ENCODE data around the gene PARVG.

Gene PARVG

DNA sequence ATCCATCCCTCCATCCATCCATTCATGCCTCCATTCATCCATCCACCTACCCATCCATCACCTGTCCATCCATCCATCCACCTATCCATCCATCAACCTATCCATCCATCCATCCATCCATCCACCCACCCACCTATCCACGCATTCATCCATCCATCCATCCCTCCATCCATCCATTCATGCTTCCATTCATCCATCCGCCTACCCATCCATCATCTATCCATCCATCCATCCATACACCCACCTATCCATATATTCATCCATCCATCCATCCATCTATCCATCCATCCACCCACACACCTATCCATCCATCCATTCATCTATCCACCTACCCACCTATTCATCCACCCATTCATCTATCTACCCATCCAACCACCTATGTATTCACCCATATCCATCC lies 13.8 kb downstream of the PARVG start:
- TF ChIP-seq, protein P1, sequence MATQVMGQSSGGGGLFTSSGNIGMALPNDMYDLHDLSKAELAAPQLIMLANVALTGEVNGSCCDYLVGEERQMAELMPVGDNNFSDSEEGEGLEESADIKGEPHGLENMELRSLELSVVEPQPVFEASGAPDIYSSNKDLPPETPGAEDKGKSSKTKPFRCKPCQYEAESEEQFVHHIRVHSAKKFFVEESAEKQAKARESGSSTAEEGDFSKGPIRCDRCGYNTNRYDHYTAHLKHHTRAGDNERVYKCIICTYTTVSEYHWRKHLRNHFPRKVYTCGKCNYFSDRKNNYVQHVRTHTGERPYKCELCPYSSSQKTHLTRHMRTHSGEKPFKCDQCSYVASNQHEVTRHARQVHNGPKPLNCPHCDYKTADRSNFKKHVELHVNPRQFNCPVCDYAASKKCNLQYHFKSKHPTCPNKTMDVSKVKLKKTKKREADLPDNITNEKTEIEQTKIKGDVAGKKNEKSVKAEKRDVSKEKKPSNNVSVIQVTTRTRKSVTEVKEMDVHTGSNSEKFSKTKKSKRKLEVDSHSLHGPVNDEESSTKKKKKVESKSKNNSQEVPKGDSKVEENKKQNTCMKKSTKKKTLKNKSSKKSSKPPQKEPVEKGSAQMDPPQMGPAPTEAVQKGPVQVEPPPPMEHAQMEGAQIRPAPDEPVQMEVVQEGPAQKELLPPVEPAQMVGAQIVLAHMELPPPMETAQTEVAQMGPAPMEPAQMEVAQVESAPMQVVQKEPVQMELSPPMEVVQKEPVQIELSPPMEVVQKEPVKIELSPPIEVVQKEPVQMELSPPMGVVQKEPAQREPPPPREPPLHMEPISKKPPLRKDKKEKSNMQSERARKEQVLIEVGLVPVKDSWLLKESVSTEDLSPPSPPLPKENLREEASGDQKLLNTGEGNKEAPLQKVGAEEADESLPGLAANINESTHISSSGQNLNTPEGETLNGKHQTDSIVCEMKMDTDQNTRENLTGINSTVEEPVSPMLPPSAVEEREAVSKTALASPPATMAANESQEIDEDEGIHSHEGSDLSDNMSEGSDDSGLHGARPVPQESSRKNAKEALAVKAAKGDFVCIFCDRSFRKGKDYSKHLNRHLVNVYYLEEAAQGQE (IDR thresholded peaks at IDR 0.05; ENCODE audit: insufficient read depth in 1 of 2, low read depth in 2 of 2, low read length in 2 of 2) = no peak
- TF ChIP-seq POLR2AphosphoS5 (IDR thresholded peaks at IDR 0.05; ENCODE audit: low read depth, low read length) = no peak
- TF ChIP-seq SIN3A (IDR thresholded peaks at IDR 0.05; ENCODE audit: borderline replicate concordance, insufficient read depth, low read length) = no peak
- no peak for TF ChIP-seq TAF1 (IDR thresholded peaks at IDR 0.05; ENCODE audit: borderline replicate concordance, insufficient read depth, low read length)
- TF ChIP-seq FOXP2 (optimal IDR thresholded peaks at IDR 0.05; ENCODE audit: borderline replicate concordance, extremely low read depth, extremely low read length, insufficient read depth) = no peak

DNA sequence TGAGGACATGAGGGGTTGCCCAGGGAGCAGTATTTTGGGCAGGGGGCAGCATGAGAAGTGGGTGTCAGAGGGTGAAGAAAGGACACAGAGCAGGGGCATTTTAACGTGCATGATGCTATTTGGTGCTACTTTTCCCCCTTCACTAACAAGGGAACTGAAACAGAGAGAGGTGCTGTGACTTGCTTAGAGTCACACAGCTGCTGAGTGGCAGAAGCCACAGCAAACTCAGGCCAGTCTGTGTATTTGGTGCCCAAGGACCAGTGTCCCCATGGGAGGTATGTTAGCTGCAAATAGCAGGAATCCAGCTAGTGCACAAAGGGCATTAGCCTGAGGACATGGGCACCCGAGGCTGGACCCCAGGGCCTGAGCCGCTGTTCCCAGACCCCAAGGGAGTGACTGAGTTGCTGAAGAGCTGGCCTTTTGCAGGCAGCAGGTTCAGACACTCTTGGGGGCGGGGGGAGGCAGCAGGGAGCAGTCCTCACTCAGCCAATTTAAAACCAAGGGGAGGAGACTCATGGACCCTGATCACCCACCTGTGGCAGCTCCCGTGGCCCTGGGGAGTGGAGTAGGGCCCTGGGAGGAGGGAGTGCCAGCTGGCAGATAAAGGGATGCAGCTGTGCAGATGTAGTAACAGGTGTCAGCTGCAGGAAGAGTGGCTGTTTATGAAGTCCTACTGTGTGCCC lies 14.6 kb downstream of the PARVG start:
- TF ChIP-seq, protein P1 (IDR thresholded peaks at IDR 0.05; ENCODE audit: insufficient read depth in 1 of 2, low read depth in 2 of 2, low read length in 2 of 2) = no peak
- TF ChIP-seq TAF1 (IDR thresholded peaks at IDR 0.05; ENCODE audit: borderline replicate concordance, insufficient read depth, low read length) (no peak), FOXP2 (optimal IDR thresholded peaks at IDR 0.05; ENCODE audit: borderline replicate concordance, extremely low read depth, extremely low read length, insufficient read depth) (no peak), POLR2AphosphoS5 (IDR thresholded peaks at IDR 0.05; ENCODE audit: low read depth, low read length) (no peak), SIN3A (IDR thresholded peaks at IDR 0.05; ENCODE audit: borderline replicate concordance, insufficient read depth, low read length) (no peak)

DNA sequence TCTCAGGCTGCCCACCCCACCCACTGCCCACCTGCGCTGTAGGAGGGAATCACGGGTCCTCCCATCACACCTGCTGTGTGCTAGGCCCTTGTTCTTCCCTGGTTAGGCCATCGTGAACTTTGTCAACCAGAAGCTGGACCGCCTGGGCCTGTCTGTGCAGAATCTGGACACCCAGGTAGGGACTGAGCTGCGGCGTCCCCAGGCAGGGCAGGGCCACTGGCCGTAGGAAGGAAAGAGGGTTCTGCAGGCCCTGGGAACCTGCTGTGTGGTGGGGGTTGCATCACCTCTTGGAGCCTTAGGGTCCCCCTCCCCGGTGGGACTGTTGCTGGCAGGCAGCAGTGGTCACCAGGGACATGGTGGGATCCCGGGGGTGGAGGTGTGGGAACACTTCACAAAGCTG lies 15.5 kb downstream of the PARVG start:
- TF ChIP-seq FOXP2 (optimal IDR thresholded peaks at IDR 0.05; ENCODE audit: borderline replicate concordance, extremely low read depth, extremely low read length, insufficient read depth) (no peak), POLR2AphosphoS5 (IDR thresholded peaks at IDR 0.05; ENCODE audit: low read depth, low read length) (no peak)

DNA sequence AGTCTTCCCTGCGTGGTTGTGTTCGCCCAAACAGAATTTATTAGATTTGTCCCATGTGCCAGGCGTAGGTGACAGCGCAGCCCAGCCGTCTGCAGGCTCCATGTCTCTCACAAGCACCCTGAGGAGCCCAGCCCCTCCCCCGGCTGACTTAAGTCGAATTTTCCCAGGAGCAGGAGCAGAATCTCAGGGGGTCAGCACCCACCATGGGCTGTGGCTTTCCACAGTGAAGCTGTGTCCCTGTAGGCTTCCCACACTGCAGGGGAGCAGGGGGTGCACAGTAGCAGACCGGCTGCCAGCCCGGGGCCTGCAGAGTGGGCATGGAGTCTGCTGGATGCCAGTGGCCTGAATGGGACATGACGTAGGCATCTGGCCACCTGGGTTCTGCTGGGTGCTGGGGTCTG lies 16.0 kb downstream of the PARVG start:
- no peak for TF ChIP-seq POLR2AphosphoS5 (IDR thresholded peaks at IDR 0.05; ENCODE audit: low read depth, low read length)
- TF ChIP-seq SIN3A (IDR thresholded peaks at IDR 0.05; ENCODE audit: borderline replicate concordance, insufficient read depth, low read length) = no peak
- TF ChIP-seq, protein P1 (IDR thresholded peaks at IDR 0.05; ENCODE audit: insufficient read depth in 1 of 2, low read depth in 2 of 2, low read length in 2 of 2) = no peak
- TF ChIP-seq TAF1 (IDR thresholded peaks at IDR 0.05; ENCODE audit: borderline replicate concordance, insufficient read depth, low read length) = no peak
- TF ChIP-seq FOXP2 (optimal IDR thresholded peaks at IDR 0.05; ENCODE audit: borderline replicate concordance, extremely low read depth, extremely low read length, insufficient read depth) = no peak

DNA sequence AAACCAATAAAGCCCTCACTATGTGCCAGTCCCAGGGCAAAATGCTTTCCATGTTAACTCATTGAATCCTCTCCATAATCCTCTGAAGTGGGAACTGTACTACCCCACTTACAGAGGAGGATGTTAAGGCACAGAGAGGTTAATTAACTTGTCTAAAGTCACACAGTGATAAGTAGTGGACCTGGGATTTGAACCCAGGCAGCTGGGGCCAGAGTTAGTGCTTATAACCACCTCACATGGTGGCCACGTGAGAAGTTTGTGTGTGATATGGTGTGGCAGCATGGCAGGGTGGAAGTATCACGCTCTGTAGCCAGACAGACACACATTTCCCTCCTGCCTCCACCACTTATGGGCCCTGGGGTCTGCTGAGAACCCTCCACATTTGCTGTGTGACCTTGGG lies 16.5 kb downstream of the PARVG start:
- TF ChIP-seq SIN3A (IDR thresholded peaks at IDR 0.05; ENCODE audit: borderline replicate concordance, insufficient read depth, low read length) (no peak), POLR2AphosphoS5 (IDR thresholded peaks at IDR 0.05; ENCODE audit: low read depth, low read length) (no peak), TAF1 (IDR thresholded peaks at IDR 0.05; ENCODE audit: borderline replicate concordance, insufficient read depth, low read length) (no peak), FOXP2 (optimal IDR thresholded peaks at IDR 0.05; ENCODE audit: borderline replicate concordance, extremely low read depth, extremely low read length, insufficient read depth) (no peak)
- TF ChIP-seq, protein P1 (IDR thresholded peaks at IDR 0.05; ENCODE audit: insufficient read depth in 1 of 2, low read depth in 2 of 2, low read length in 2 of 2) = no peak

Measured in PFSK-1 (cell line).